Fibroblast of peridontal ligament (primary cell): Measurements from ENCODE around the gene CNIH4.
"Not testable (repeated sequence)": the region's sequence is repeated elsewhere in the genome, so short reads cannot be mapped to it uniquely, and the experiment has no call there.

ENCODE experiments used
- DNase-seq: peaks from one replicate; pipeline ENCODE4 v3.0.0-alpha.2; 2010; ENCODE audit errors: extremely low read depth

Gene CNIH4

DNA sequence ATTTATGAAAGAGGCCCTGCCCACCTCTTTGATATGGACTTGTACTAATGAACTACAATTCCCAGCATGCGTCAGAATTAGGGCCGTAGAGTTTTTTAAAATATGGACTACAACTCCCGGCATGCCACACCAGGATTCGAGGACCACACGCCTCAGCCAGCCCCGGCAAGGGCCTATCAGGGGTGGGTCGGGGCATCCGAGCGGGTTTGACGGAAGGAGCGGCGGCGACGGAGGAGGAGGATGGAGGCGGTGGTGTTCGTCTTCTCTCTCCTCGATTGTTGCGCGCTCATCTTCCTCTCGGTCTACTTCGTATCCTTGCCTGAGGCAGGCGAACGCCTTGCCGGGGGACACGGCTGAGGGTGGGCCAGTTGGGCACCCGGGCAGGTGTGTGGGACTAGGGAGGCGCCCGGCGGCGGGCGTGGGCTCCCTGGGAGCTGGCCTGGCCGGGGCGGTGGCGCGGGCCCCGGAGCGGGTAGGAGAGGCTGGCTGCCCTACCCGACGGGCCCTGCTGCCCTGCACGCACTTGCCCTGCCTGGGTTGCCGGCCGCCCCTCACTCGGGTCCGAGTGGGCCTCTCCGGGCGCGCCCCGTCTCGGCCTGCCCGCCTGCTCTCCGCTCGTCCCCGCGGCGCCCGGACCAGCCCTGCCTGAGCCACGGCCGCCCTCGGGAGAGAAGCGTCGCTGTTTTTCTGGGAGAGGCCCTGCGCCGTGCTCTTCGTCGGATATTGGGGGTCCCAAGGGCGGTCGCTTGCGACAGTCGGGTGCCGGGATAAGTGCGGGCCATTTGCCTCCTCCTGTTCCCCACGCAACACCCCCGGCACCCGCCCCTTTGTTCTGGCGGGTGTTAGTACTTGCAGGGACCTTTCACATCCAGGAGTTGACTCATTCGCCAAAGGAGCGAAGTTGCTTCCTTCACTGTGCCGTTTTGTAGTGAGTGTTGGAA, at the start of gene CNIH4:
CNIH4 (plus strand) TSS at position 195 of the 941 bp plus-strand sequence; CDS start at position 241, 46 bp downstream.
- peak; percentile 96 for DNase-seq

DNA sequence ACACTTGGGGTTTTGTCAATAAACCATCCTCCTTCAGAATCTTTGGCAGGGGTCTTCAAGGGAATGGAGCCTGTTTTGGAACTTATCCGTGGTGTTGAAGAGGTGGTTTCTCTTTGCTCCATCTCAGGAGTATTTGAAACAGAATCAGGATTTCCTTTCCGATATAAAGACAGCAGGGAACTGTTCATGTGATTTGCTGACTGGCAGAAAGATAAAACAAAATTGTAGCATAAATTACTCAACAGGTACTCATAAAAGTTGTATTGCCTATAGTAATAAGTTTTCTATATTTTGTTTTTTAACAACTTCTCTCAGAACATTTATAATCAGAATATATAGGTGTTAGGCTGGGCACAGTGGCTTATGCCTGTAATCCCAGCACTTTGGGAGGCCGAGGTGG, 48.6 kb upstream of the CNIH4 start:
- DNase-seq, result no peak

DNA sequence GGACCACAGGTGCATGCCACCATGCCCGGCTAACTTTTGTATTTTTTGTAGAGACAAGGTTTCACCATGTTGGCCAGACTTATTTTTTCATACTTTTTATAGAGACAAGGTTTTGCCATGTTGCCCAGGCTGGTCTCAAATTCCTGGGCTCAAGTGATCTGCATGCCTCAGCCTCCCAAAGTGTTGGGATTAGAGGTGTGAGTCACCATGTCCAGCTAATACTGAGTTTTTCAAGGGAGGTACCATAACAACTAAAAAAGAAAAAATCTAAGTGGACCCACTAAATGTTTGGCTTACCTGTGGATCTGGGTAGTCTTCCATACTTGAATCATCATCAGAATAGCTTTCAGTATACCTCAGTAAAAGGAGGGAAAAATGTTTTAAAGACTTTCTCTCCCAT, 45.2 kb upstream of the CNIH4 start:
- not testable (repeated sequence) for DNase-seq

DNA sequence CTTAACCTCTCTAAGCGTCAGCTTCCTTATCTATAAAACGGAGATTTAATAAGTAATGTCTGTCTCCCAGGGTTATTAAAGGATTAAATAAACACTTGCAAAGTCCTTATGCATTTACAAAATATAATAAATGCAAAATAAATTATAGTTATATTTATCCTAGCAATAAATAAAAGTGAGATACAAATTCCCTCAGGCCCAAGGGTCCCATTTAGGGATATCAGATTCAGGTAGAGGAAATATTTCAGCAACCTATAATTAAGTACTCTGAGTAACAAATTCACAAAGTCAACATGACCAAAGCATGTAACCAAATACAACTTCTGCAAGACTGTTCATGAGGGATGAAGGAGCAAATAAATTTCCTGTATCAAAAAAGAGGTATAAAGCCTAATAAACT, 44.7 kb upstream of the CNIH4 start:
- DNase-seq, result no peak

DNA sequence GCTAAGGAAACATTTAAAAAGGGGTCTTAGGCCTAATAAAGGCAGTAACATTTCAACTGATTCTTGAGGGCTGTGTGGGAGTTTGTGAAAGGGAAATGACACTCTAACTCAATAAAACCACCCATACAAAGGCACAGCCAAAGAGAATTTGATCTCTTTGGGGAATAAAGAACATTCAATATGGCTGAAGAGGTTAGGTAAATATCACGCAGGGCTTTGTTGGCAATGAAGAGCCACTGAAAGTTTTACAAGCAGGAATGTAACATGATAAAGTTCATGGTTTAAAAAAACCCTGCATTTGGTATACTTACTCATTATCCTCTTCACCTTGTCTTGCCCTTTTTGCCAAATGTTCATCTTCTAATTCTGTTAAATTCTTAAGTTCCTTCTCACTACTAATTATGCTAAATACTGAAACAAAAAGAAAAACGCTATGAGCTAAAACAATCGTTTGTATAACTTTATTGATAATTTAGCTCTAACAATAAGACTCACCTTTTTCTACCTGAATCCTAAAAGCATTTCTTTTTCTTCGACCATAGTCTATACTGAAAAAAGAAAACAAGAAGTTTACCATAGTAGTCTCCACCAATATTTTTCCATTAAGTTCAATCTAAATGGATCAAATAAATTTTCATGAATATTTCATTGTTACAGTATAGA, 39.2 kb upstream of the CNIH4 start:
- DNase-seq, result no peak

DNA sequence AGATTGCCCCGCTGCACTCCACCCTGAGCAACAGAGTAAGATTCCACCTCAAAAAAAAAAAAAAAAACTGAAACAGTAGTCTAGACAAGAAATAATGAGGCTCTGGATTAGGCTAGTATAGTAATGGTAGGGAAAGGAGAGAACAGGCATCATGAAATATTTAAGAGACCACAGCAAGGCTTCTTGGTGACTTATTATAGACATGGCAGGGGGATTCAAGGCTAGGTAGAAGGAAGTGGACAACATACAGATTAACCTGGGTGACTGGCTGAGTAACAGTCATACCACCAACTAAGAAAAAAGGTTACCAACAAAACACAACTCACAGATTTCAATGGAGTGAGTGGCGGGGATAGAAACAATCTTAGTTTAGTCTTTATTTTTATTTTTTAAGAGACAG, 35.0 kb upstream of the CNIH4 start:
- no peak for DNase-seq

DNA sequence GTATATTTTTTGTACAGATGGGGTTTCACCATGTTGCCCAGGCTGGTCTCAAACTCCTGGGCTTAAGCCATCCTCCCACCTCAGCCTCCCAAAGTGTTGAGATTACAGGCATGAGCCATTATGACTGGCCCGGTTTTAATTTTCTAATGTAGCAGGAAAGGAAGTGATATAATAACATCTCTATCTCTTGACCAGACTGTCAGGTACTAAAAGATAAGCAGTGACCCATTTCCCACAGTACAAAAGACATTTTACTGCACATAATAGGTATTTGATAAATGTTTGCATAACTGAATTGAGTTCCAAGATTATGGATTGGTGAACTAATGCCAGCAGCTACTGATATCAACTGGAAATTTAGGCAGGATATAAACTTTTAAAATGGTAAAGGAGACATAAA, 30.7 kb upstream of the CNIH4 start:
- no peak for DNase-seq

DNA sequence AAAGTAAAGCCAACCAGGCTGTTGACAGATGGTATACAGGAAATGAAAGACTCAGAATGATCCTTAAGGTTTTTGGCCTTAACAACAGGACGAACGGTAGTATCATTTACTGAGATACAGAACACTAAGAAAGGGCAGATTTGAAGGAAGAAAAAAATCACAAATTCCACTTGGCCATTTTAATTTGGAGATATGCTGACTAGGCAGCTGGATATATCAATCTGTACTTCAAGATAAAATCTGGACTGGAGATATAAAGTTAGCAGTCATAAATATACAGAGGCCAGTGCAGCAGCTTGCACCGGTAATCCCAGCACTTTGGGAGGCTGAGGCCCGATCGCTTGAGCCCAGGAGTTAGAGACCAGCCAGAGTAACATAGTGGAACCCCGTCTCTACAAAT, 28.0 kb upstream of the CNIH4 start:
- DNase-seq, result no peak

DNA sequence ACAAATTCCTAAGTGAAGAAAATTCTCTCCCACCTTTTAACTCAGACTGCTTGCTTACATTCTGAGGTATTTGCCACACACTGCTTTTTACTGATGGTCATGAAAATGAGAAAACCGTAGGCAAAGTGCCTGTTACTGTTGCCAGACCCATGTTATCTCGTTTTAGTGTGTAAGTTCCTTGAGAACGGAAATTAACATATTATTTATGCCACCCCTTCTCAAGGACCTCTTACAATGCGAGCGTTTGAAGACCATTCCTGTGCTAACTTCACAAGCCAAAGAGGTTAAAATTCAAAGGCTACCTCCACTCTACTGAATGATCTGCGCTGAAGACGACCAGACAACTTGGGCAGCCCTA, 27.2 kb upstream of the CNIH4 start:
- DNase-seq, result no peak

DNA sequence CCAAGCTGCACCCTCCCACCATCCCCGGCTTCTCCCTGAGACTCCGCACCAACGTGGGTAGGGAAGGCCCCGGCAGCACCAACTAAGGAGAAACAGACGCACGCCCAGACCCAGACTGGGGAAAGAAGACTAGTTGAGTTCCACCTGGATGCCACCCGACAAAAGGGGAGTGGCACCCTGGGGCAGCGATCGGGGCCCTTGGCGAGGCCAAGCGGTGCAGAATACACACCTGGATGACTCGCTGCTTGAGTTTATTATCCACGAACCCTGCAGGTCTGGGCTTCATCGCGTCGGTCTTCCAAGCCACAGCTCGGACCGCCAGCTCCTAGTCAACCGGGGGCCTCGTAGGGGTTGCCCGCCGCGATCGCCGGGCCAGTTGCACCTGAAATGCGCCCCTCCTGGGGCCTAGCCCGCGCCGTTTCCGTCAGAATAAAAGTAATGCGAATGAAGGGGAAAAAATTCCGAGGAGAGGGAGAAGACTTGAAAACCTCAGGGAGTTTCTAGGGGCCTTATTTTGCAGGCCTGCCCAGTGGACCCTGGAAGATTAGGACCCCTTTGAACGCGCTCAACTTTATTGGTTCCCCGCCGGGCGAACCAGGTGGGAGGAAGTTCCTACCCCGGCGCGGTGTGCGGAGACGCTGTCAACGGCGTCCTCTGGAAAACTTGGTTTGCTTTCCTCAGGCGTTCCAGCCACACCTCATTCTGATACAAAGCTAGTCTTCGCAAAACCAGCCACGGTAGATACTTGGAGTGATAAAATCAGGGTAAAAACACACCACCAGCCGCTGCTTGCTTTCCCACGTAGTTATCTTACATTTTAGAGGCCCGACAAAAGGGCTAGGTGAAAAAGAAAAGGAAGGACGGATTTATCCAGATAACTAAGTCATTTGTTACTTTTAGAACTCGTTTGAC, 26.6 kb upstream of the CNIH4 start, which contains the start of gene NVL:
NVL (minus strand) TSS at position 331 of the 912 bp plus-strand sequence; CDS start at position 286, 45 bp downstream.
- DNase-seq, result peak; percentile 86

DNA sequence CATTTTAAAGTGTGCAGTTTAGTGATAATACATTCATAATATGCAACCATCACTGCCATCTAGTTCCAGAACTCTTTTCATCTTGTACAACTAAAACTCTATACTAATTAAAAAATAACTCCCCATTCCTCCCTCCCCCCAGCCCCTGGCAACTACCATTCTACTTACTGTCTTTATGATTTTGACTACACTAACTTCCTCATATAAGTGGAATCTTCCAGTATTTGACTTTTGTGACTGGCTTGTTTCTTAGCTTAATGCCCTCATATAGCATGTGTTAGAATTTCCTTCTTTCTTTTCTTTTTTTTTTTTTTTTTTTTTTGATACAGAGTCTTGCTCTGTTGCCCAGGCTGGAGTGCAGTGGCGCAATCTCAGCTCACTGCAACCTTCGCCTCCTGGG, 25.4 kb upstream of the CNIH4 start:
- no peak for DNase-seq

DNA sequence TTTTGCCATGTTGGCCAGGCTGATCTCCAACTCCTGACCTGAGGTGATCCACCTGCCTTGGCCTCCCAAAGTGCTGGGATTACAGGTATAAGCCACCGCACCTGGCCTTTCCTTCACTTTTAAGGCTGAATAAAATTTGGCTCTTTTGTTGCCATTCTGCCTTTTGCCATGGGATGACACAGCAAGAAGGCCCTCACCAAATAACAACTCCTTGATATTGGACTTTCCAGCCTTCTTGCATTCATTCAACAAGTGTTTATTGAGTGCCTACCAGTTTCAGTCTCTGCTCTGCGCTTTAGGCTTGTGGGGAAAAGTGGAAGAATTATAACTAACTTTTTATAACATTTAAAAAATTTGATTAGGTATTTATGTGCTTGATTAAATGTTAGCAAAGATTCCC, 24.9 kb upstream of the CNIH4 start:
- no peak for DNase-seq

DNA sequence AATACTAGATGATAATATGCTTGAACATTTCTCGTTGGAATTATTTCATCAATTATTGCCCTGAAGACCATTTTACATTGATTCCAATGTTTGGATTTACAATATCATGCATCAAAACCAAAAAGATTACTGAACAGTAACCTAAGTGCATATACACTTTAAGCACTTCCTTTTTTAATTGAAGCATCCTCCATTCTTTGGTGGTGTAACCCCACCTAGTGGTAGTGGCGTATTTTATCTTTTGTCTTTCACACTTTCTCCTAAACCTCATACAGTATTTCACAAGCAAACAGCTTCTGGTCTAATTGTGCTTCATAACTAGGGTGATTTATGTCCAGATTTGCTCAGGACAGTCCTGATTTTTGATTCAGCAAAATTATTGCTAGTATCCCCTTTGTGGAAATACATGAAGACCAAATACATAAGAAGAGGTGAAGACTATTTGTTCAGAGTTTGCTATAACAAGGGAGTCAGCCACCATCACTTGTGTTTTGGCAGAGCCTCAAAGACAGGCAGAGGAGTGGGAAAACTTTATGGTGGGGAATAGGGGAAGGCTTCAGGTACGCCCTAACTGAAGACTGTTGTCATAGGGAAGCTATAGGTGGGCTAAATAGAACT, 23.3 kb upstream of the CNIH4 start:
- DNase-seq, result peak; percentile 78

DNA sequence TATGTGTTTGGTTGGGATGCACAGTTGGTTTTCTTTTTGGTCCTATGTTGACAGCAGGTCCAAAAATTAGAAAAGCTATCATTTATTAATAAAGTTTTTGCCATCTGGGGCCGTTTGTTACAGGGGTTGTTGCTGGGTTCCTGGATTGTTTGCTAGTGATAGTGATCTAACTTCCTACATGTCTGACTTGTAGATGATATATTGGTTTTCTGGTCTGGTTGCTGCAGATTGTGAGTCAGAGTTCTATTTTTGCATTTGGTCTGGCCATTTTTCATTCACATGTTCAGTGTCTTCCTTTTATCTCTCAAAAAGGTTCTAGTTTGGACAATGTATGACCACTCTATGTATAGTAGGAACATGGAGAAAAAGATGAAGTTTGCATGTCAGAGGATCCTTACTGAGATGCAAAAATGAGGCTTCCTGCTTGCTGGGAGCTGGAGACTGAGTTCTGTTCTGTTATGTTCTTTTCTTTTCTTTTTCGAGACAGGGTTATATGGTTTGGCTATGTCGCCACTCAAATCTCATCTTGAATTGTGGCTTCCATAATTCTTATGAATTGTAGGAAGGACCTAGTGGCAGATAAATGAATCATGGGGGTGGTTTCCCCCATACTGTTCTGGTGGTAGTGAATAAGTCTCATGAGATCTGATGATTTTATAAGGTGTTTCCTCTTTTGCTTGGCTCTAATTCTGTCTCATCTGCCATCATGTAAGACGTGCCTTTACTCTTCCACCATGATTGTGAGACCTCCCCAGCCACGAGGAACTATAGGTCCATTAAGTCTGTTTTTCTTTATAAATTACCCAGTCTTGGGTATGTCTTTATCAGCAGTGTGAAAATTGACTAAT, 22.5 kb upstream of the CNIH4 start:
- DNase-seq, result peak; percentile 23

DNA sequence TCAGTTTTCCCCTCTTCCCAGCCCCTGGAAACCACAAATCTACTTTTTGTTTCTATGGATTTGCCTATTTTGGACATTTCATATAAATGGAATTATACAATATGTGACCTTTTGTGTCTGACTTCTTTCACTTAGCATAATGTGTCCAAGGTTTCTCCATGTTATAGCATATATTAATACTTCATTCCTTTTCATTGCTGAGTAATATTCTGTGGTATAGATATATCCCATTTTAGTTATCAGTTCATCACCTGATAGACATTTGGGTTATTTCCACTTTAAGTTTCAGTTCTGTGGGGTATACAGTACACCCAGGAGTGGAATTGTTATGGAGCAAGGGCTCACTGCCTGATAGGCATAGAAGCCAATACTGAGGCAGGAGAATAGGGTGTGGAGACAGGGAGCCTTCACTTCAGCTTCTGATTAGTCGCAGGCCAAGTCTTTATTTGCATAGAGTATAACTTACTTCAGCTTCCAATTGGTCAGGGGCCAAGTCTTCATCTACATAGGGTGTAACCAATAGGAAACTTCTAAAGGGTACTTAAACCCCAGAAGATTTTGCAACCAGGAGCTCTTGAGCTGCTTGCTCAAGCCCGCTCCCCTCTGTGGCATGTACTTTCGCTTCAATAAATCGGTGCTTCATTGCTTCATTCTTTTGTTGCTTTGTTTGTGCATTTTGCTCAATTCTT, 18.4 kb upstream of the CNIH4 start:
- DNase-seq, result no peak

DNA sequence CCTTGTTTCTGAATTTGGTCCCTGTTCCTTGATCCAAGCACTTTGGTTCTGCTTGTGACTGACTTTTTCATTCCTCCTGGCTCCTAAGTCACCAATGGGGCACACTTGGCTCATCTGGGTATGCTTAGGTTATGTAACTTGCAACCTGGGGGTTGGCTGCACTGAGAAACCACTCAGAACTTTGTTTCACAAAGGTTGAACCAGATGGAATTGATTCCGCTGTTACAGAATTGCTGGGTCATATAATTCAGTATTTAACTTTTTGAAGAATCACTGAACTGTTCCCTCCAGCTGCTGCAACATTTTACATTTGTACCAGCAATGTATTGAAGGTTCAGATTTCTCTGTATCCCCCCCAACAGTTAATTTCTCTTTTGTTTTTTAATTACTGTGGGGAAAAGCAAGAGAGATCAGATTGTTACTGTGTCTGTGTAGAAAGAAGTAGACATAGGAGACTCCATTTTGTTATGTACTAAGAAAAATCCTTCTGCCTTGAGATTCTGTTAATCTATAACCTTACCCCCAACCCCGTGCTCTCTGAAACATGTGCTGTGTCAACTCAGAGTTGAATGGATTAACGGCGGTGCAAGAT, 17.1 kb upstream of the CNIH4 start:
- DNase-seq, result no peak

DNA sequence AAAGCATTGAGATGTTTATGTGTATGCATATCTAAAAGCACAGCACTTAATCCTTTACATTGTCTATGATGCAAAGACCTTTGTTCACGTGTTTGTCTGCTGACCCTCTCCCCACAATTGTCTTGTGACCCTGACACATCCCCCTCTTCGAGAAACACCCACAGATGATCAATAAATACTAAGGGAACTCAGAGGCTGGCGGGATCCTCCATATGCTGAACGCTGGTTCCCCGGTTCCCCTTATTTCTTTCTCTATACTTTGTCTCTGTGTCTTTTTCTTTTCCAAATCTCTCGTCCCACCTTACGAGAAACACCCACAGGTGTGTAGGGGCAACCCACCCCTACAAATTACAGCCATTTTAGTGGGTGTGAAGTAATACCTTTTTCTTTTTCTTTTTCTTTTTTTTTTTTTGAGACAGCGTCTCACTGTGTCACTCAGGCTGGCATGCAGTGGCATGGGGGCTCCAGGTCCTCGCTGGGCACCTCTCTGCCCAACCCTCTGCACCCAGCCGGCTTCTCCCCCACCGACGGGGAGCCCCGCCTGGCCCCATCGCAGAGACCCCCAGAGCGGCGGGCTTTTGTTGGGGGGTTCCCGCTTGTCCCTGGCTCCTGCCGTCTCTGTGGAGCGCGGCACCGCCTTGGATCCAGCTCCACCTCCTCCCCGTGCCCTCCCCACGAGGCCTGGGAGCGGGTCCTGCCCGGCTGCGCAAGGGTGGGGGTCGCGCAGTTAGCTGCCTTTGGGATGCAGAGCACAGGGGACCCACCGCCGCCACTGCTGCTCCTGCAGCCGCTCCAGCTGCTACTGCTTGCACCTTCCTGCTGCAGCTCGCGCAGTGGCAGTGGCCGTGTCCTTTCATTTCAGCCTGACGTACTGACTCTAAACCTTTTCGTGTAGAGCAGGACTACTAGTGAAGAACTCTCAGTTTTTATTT, 16.0 kb upstream of the CNIH4 start:
- DNase-seq, result not testable (repeated sequence)

DNA sequence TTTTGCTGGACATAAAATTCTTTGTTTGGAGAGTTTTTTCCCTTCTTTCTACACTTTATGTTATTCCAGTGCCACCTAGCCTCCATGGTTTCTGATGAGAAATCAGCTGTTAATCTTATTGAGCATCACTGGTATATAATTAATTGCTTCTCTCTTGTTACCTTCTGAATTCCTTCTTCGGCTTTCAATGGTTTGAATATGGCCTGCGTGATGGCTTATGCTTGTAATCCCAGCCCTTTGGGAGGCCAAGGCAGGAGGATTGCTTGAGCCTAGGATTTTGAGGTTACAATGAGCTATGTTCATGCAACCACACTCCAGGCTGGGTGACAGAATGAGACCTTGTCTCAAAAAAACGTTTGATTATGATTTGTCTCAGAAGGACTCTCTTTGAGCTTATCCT, 13.0 kb upstream of the CNIH4 start:
- DNase-seq, result no peak

DNA sequence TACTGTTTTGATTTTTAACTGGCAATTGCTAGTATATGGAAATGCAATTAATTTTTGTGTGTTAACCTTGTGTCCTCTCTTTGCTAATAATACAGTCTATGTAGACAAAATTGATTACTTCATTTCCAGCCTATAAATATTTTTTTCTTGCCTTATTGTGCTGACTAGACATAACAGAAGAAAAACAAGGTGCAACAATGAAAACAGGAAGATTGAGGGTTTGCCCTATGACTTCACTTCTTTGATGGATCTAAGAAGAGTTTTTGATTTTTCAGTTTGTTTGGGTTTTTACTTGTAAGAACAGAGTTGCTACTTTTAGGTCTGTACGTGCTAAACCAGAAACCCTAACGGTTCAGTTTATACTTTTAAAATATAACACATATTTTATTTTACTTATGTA, 8.5 kb upstream of the CNIH4 start:
- DNase-seq, result no peak
